Hematopoietic multipotent progenitor cell treated with erythropoietin and hydrocortisone succinate and interleukin-3 and kit ligand, for 17 days (in vitro differentiated cells): ENCODE measurements around the gene PPM1B.
"Not testable (repeated sequence)": the region's sequence is repeated elsewhere in the genome, so short reads cannot be mapped to it uniquely, and the experiment has no call there.

Experiments used
- DNase-seq: peaks from one replicate; pipeline ENCODE4 v3.0.0-alpha.2; 2015; ENCODE audit warnings: low spot score

Gene PPM1B

DNA sequence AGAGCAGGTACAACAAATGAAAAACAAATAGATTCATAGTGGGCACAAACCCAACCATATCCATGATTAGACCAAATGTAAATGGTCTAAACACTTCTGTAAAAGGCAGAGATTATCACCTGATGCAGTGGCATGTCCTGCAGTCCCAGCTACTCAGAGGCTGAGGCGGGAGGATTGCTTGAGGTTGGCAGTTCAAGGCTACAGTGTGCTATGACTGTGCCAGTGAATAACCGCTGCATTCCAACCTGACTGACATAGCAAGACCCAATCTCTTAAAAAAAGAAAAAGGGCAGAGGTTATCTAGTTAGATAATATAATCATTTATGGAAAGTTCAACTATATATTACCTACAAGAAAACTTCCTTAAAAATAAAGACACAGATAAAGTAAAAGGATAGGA lies 85.3 kb downstream of the PPM1B start:
- DNase-seq = no peak

DNA sequence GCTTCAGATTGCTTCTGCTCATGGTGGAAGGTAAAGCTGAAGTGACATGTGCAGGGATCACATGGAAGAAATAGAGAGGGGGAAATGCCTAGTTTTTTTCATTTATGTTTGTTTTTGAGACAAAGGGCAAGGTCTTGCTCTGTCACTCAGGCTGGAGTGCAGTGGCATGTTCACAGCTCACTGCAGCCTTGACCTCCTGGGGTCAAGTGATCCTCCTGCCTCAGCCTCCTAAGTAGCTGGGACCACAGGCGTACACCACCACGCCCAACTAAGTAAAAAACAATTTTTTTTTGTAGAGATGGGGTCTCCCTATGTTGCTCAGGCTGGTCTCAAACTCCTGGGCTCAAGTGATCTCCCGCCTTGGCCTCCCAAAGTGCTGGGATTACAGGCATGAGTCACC lies 87.0 kb downstream of the PPM1B start:
- not testable (repeated sequence) for DNase-seq

DNA sequence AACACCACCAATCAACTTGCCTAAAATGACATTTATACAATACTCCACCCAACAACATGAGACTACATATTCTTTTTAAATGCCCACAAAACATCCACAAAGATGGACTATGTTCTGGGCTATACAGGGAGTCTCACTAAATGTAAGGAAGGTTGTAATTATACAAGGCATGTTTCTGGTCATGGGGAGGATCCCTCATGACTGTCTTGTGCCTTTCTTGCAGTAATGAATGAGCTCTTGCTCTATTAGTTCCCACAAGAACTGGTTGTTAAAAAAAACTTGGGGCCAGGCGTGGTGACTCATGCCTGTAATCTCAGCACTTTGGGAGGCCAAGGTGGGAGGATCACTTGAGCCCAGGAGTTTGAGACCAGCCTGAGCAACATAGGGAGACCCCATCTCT lies 89.1 kb downstream of the PPM1B start:
- not testable (repeated sequence) for DNase-seq

GRCh38 chr2:44267269-44267795 lies 98.7 kb downstream of the PPM1B start:
- DNase-seq = no peak

DNA sequence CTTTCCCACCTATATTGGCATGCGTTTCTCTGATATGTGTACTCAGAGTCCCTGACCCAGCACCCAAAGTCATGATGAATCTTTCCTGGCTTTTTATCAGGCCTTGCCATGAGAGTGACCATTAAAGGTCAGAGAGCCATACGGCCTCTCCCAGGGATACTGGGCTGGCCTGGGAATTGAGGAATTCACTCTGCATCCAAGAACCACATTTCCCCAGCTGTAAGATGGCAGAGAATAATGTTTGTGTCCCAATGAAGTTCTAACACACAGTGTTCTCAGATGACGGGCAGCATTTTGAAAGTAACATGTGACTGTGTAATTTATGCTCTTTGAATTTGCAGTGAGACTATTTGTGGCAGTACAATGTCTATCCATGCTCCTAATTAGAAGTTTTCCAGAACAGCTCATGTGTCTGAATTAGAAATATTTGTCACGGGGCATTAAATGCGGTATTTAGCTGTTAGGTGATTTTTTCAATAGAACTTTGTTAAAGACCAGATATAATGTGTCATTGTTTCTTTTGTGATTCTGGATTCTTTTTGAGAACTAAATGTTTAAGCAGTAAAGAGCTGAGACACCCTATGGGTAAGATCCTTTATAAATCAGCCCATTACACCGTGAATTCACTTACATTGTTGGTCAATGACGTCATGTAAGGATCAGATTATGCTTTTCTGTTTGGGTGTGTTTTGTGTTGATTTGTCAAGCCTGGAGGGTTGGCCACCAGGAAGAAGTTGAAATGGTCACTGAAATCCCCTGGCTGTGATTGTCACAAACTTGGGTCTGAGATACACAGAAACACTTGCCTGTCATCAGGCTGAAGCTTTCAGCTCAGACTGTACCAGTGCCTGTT lies 99.3 kb downstream of the PPM1B start:
- DNase-seq = no peak

- no peak for DNase-seq
These were observed 101.2 kb downstream of the PPM1B start for GRCh38 chr2:44269831-44270230.

- no peak for DNase-seq
These were observed 102.6 kb downstream of the PPM1B start for GRCh38 chr2:44271296-44271695.

GRCh38 chr2:44273076-44273475 lies 104.4 kb downstream of the PPM1B start:
- DNase-seq = no peak

DNA sequence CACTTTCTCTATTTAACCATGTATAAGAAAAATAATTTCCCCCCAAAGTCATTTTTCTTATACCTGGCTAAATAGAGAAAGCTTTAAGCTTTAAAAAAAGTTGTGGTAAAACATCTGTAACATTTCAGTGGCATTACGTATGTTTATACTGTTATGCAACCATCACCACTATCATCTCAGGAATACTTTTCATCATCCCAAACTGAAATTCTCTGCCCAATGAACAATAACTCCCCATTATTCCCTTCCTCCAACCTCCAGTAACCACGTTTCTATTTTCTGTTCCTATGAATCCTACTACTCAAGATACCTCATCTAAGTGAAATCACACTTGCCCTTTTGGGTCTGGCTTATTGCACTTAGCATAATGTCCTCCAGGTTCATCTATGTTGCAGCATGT lies 104.9 kb downstream of the PPM1B start:
- no peak for DNase-seq

- no peak for DNase-seq
These were observed 107.2 kb downstream of the PPM1B start for GRCh38 chr2:44275927-44276303.

DNA sequence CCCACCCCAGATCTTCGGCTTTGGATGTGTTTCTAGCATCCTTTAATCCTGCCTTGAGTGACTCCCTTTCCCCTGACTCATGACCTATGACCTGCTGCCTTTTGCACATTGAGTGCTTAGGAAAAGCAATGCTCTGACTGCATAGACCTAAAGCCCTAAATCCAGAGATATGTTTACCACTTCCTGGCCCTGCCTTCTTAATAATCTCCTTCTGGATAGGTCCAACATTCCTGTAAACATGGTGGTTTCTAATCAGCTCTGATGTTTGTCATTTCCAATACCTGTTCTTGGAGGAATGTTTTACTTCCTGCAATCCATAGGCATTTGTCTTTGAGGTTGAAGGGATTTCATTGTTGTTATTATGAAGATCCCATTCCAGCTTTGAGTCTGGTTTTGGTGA lies 108.9 kb downstream of the PPM1B start:
- no peak for DNase-seq

DNA sequence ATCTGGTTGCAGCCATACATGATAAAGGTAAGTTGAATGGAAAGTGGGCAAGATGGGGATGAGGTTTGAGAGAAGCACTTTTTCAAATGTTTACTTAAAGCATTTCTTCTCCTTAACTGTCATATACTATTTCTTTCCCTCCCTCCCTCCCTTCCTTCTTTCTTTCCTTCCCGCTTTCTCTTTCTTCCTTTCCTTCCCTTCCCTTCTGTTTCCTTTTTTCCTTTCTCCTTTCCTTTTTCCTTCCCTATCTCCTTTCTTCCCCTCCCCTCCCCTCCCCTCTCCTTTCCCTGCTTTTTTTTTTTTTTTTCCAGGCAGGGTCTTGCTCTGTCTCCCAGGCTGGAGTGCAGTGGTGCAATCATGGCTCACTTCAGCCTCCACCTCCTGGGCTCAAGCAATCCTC lies 112.2 kb downstream of the PPM1B start:
- no peak for DNase-seq
